Hepatocyte (in vitro differentiated cells): ENCODE data around the gene SNX5. TPM values are rescaled to one million over a fixed set of nuclear protein-coding genes. Genes with fewer than 3 reads are reported as not detected.

Experiments used
- DNase-seq: peaks from one replicate; pipeline ENCODE4 v3.0.0-alpha.2; 2016; ENCODE audit warnings: low spot score
- H2AFZ ChIP-seq: fragments of 200-600 bp; sonication (generic); 2 replicates; pipeline ENCODE4 v1.6.0; 2016; ENCODE audit warnings: antibody characterized with exemption, mild to moderate bottlenecking
- H3K27ac ChIP-seq: fragments of 200-600 bp; sonication (generic); 2 replicates; pipeline ENCODE4 v1.5.1; 2016; ENCODE audit warnings: mild to moderate bottlenecking
- H3K27me3 ChIP-seq: fragments of 200-600 bp; sonication (generic); 2 replicates; pipeline ENCODE4 v1.6.1; 2016
- H3K36me3 ChIP-seq: fragments of 200-600 bp; sonication (generic); replicated peaks from 2 replicates; pipeline ENCODE4 v1.5.1; 2016; ENCODE audit warnings: low read depth; ENCODE audit not compliant: insufficient read depth
- H3K4me1 ChIP-seq: fragments of 200-600 bp; sonication (generic); 2 replicates; pipeline ENCODE4 v1.5.1; 2016; ENCODE audit warnings: mild to moderate bottlenecking, moderate library complexity; ENCODE audit not compliant: insufficient read depth
- H3K4me2 ChIP-seq: fragments of 200-600 bp; sonication (generic); 2 replicates; pipeline ENCODE4 v1.6.0; 2016
- H3K4me3 ChIP-seq: fragments of 200-600 bp; sonication (generic); 2 replicates; pipeline ENCODE4 v1.5.1; 2016; ENCODE audit warnings: mild to moderate bottlenecking
- H3K79me2 ChIP-seq: fragments of 200-600 bp; sonication (generic); 2 replicates; pipeline ENCODE4 v1.6.0; 2017; ENCODE audit warnings: mild to moderate bottlenecking
- H3K9me2 ChIP-seq: fragments of 200-600 bp; sonication (generic); replicated peaks from 2 replicates; pipeline ENCODE4 v1.6.0; 2017; ENCODE audit warnings: mild to moderate bottlenecking; ENCODE audit not compliant: insufficient read depth
- H3K9me3 ChIP-seq: fragments of 200-600 bp; sonication (generic); 2 replicates; pipeline ENCODE4 v1.5.1; 2016; ENCODE audit warnings: low read depth, mild to moderate bottlenecking
- H4K20me1 ChIP-seq: fragments of 200-600 bp; sonication (generic); 2 replicates; pipeline ENCODE4 v1.6.0; 2016; ENCODE audit warnings: mild to moderate bottlenecking; ENCODE audit not compliant: insufficient read depth, poor library complexity, severe bottlenecking
- EZH2 ChIP-seq: fragments of 200-600 bp; sonication (generic); IDR thresholded peaks from 2 replicates; pipeline ENCODE4 v1.6.1; 2016; ENCODE audit warnings: antibody characterized with exemption, mild to moderate bottlenecking, borderline replicate concordance
- EZH2phosphoT487 ChIP-seq: fragments of 200-600 bp; sonication (generic); IDR thresholded peaks from one replicate; pipeline ENCODE4 v1.6.1; 2018; ENCODE audit warnings: antibody characterized with exemption, mild to moderate bottlenecking, low read depth, moderate library complexity; ENCODE audit not compliant: unreplicated experiment, severe bottlenecking
- WGBS: methylation state at CpG from one replicate; pipeline ENCODE4 v1.1.6; 2016; ENCODE audit warnings: low lambda C conversion rate; ENCODE audit errors: missing lambda C conversion rate; 5-methylcytosine and 5-hydroxymethylcytosine counted together
- polyA plus RNA-seq: library from polyadenylated mRNA; unstranded; fragments of >200 nt; fragmentation: Nextera tagmentation; extraction: Ambion mirVana; gene quantifications from 2 replicates; pipeline ENCODE4 v1.2.1, GENCODE V29; 2016
- total RNA-seq: library from RNA; depleted of rRNA; stranded (reverse); fragments of >200 nt; gene quantifications from 2 replicates; pipeline ENCODE4 v1.2.3, GENCODE V29; 2014
- TF ChIP-seq, protein P1 (sequence below): fragments of 200-600 bp; sonication (generic); IDR thresholded peaks from 2 replicates; pipeline ENCODE4 v1.5.1; 2016; ENCODE audit warnings: antibody characterized with exemption, mild to moderate bottlenecking; ENCODE audit not compliant: poor library complexity

The SNX5 gene
- total and polyA plus RNA-seq, 2 experiments from 2014 or later: 74.9 to 190 TPM

DNA sequence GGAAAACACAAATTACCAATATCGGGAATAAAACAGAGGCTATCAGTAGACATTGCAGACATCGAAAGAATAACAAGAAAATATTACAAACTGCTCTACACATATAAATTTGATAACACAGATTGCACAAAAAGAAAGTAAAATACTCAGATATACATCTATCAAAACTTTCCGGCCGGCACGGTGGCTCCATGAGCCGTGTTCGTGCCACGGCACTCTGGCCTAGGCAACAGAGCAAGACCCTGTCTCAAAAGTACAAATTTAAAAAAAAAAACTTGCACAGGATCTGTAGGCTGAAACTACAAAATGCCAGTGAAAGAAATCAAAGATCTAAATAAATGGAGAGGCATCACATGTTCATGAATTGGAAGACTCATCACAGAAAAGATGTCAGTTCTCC is 49.4 kb downstream of the SNX5 start:
- no peaks in the 10 kb centered on the region for H4K20me1 ChIP-seq
- H3K27me3 ChIP-seq: no peaks in the 10 kb centered on the region
- peaks cover 5% of the 10 kb centered on the region for H3K4me1 ChIP-seq
- no peak for DNase-seq
- no peaks in the 10 kb centered on the region for H3K79me2 ChIP-seq
- TF ChIP-seq EZH2: no peak
- TF ChIP-seq, protein P1, sequence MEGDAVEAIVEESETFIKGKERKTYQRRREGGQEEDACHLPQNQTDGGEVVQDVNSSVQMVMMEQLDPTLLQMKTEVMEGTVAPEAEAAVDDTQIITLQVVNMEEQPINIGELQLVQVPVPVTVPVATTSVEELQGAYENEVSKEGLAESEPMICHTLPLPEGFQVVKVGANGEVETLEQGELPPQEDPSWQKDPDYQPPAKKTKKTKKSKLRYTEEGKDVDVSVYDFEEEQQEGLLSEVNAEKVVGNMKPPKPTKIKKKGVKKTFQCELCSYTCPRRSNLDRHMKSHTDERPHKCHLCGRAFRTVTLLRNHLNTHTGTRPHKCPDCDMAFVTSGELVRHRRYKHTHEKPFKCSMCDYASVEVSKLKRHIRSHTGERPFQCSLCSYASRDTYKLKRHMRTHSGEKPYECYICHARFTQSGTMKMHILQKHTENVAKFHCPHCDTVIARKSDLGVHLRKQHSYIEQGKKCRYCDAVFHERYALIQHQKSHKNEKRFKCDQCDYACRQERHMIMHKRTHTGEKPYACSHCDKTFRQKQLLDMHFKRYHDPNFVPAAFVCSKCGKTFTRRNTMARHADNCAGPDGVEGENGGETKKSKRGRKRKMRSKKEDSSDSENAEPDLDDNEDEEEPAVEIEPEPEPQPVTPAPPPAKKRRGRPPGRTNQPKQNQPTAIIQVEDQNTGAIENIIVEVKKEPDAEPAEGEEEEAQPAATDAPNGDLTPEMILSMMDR: no peak
- TF ChIP-seq EZH2phosphoT487: no peak
- 97% methylated on average over 8 of the region's 8 CpGs for WGBS
- no peak overlapping the region for H3K4me2 ChIP-seq
- H3K9me3 ChIP-seq: no peaks in the 10 kb centered on the region
- no peak overlapping the region for H2AFZ ChIP-seq
- no peak overlapping the region for H3K27ac ChIP-seq
- no peaks in the 10 kb centered on the region for H3K9me2 ChIP-seq
- H3K36me3 ChIP-seq: no peaks in the 10 kb centered on the region
- H3K4me3 ChIP-seq: no peak overlapping the region

DNA sequence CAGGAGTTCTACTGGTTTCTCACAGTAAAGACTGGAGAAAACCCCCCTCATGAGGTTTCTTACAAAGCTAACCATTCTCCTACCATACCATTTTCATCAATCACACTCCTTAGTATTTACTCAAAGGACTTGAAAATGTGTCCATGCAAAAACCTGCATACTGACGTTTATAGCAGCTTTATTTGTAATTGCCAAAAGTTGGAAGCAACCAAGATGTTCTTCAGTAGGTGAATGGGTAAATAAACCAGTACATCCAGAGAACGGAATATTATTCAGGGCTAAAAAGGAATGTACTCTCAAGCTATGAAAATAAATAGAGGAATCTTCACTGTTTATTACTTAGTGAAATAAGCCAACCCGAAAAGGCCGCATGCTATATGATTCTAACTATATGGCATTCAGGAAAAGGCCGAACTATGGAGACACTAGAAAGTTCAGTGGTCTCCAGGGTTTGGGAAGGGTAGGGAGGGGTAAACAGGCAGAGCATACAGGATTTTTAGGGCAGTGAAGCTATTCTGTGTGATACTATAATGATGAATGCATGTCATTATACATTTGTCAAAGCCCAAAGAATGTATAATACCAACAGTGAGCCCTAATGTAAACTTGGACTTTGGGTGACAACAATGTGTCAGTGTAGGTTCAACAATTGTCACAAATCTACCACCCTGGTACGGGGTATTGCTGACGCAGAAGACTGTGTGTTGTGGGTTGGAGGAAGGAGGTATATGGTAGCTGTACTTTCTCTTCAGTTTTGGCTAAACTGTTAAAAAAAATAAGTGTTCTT is 50.6 kb downstream of the SNX5 start:
- Histone ChIP-seq H3K27ac (peak overlapping the region; percentile 54), H3K4me3 (no peak overlapping the region), H3K27me3 (no peaks in the 10 kb centered on the region), H3K79me2 (no peaks in the 10 kb centered on the region), H3K4me2 (no peak overlapping the region), H2AFZ (no peak overlapping the region), H3K9me3 (no peaks in the 10 kb centered on the region), H4K20me1 (no peaks in the 10 kb centered on the region), H3K9me2 (no peaks in the 10 kb centered on the region), H3K4me1 (peaks cover 5% of the 10 kb centered on the region), H3K36me3 (no peaks in the 10 kb centered on the region)
- TF ChIP-seq EZH2phosphoT487: no peak
- TF ChIP-seq EZH2: no peak
- TF ChIP-seq, protein P1: no peak
- DNase-seq: no peak
- WGBS: 81% methylated on average over 7 of the region's 7 CpGs

DNA sequence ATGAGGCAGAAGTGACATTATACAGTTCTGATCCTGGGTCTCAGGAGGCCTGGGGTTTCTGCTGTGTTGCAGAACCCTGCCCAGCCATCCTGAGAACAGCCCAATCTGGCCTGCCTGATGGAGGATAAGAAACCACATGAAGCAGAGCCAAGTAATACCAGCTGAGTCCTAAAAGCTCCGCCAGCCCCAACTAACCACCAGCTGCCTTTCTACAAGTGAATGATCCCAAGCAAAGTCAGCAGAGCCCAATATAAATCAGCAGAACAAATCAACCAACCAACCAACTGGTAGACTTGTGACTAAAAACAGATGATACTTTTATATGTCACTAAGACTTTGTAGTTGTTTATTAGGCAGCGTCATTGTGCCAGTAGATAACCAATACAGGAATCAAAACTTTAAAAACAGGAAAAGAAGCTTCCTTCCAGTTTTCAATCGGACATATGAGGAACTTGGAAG is 52.1 kb downstream of the SNX5 start:
- TF ChIP-seq, protein P1: no peak
- Histone ChIP-seq H3K36me3 (no peaks in the 10 kb centered on the region), H3K27ac (no peak overlapping the region), H3K9me3 (no peaks in the 10 kb centered on the region), H3K9me2 (no peaks in the 10 kb centered on the region), H2AFZ (no peak overlapping the region), H3K27me3 (no peaks in the 10 kb centered on the region), H3K79me2 (no peaks in the 10 kb centered on the region), H3K4me2 (no peak overlapping the region), H3K4me1 (peaks cover 5% of the 10 kb centered on the region), H4K20me1 (no peaks in the 10 kb centered on the region), H3K4me3 (no peak overlapping the region)
- DNase-seq: no peak
- WGBS: 73% methylated on average over 3 of the region's 3 CpGs
